Amygdala (tissue), 56 donors: Measurements from ENCODE around the gene RXRG.

Experiments
- DNase-seq, 56 donors: peaks; one replicate each; lab custom pipeline; 2025; lab: John Stamatoyannopoulos, UW

Gene RXRG

DNA sequence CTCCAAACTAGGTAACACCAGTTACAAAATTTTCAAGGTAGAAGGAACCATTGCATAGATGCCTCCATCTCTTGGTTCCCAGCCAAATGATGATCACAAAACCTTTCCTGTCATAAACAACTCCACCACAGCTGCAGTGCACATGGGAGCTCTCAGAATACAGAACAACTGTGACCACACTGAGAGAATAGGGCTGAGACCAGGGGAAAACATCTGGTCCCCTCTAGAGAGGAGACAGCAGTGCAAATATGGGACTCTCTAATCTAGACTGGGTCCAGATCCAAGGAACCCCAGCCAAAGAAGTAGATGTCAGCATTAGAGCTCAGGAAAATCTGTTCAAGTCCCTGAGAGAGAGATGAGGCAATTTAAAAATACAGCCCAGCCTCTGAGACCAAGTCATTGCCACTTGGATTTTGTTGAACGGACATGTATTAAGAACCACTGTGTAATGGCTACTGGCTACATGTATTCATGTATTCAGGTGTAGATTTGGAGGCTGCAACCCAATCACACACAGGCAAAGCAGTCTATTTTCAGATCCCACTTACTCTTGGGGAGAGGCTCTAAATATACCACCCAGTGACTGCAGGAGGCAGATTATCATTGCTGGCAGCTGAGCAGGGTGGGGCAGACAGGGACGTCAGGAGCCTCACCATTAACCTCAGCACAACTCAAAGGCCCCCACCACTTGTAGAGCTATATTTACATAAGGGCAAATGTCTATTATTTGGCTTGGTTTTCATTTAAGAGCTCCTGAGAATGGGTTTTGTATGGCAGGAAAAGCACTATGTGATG lies 7.6 kb upstream of the RXRG start:
- no peak for DNase-seq

DNA sequence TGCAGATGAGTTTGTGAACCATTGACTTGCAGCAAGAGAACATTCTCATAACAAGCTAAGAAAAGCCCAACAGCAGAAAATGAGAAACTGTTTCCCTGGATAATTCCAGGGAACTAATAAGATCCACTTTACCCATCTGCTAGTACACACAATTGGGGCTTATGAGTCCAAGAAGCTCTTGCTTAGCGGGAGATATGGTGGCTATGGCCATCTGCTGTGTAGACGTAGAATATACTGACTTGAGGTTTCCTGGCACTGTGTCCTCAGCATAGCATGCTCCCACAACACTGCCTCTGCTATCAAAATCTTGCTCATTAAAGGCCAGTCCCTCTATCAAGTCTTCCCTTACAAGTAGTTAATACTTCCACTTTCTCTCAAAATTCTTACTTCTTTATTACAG lies 6.8 kb upstream of the RXRG start:
- no peak for DNase-seq

DNA sequence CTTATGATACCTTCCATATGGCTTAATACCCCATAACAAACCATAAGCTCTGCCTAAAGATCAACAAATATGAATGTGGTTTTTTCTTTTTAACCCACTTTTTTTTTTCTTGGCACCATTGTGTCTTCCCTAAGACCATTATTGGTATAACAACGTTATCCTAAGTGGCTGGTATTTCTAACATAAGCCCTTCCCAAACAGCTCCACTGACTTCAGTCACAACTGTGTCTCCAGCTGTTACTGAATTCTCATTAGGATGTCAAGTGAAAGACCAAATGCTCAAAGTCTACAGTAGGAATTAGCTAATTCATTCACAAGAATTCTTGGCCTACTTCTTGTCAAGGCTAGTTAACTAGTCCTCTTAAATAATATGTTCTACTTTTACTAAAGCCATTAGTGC lies 4.2 kb upstream of the RXRG start:
- DNase-seq: no peak

DNA sequence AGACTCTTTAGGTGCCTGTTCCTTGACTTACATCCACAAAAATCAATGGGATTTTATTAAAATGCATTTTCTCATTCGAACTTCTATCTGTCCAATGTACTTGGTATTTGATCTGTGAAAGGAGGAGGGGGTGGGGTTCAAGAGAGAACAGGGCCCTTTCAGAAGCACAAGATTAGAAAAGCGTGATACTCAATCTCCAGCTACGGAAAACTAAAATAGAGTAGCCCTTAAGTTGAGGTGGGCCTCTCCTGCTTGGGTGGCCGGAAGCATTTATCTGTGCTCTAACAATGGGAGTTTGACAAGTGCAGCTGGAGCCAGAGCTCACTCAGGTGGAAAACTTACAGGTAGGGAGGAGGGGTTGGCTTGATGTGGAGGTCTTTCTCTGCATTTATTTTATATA lies 462 bp upstream of the RXRG start:
- no peak for DNase-seq

DNA sequence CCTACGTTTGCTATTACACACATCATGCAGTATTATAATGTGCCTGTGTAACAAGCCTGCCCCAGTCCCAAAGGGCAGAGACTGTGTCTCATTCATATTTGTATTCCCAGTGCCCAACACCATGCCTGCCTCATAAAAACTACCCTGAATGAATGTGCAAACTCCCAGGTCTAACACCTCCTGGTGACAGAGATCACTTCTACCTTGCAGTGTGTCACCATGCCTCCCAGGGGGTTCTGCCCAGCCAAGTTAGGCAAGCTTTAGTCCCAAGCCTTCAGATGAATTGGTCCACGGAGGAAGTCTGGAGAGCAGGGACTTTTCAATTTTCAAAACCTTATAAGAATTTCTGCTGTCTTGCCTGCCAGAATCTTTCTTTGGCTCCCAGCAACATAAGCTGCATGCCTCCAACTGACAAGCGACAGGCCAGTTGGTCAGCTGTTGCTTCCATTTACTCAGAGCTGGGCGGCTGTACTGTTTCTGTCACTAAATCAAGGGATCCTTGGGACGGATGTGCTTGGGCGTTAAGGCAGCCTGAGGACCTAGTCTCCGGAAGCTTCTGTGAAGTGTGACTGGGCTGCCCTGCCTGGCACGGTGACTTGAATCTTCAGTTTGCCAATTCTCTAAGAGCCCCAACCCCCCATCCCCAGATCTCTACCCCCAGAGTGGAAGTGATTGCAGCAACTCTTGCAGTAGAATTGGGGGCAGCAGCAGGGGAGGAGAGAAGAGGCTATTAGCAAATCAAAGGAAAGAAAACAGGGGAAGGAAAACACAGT lies 1.2 kb downstream of the RXRG start:
- peak in 21 of 56 donors; percentile 5 to 50 (median 26) for DNase-seq

DNA sequence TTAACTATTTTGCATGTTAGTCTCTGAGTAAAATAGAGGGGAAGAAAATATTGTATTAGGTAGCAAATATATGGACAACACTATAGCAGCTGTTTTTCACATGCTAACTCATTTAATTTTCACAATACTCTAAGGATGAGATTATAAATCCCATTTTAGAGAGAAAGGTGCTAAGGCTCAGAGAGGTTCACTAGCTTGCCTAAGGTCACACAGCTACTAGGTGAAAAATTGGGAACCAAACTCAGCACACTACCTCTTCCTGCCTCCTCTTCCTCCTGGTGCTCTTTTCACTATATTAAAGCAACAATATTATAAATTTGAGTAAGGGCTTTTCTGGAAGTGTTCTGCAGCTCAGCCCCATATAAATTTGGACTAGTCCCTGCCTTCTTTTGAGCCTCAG lies 2.3 kb downstream of the RXRG start:
- DNase-seq: no peak

DNA sequence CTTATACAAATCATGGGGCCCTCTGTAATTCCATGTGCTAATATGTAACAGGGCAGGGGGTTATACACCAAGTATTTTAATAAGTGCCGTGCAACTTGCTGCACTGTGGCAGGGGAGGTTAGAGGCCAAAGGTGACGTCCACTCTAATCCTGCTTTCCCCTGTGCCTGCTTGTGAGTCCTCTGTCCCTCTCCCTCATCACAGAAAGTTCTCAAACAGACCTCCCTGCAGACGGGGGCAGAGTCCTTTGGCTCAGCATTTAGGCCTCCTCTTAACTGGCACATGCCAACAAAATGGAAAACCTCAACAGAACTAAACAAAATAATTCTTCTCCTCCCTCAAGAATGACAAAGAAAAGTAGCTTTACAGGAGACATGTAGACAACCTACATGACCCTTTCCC lies 2.9 kb downstream of the RXRG start:
- no peak for DNase-seq

DNA sequence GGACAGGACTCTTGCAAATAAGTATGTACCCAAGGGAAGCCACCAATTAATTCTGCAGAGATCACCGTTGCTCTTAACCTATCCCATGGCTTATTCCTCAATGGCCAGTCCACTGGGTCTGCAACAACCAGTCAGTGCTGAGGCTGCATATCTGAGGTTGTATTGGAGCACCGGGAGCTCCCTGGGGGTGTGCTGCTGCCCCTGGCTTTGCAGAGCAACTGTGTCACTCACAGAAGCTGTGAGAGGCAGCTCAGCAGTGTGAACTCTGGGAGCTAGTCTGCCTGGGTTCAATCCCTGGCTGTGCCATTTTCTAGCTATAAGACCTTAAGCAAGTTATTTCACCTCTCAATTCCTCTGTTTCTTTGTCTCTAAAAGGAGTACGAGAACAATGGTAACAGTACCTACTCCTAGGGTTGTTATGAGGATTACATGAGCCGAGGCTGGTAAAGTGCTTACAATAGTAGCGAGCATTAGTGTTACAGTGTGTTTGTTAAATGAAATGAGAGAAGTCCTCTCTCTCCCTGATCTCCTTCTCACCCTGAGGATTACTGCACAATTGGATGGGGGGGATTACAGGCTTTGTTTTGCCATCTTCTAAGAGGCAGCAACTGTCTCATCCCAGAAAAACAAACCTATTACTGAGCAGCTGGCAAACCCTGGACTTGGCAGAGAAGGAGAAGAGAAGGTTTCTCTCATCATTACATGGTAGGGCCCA lies 3.6 kb downstream of the RXRG start:
- DNase-seq: no peak

DNA sequence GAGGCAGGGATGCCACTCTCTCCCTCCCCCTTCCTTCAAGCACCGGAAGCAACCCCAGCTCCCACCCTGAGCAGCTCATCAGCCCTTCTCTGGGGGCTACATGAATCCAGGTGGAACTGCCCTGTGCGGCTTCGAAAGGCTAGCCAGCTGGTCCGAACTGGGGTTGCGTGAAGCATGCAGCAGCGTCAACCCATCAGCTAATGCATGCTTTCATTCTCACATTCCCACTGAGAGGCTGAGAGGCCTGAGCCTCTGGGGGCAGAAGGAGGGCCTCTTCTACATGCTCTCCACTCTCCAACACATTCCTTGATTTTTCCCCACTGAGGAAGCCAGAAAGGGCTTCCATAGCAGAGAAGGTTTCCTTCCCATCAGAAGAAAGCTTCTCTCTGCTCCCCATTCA lies 5.6 kb downstream of the RXRG start:
- no peak for DNase-seq

DNA sequence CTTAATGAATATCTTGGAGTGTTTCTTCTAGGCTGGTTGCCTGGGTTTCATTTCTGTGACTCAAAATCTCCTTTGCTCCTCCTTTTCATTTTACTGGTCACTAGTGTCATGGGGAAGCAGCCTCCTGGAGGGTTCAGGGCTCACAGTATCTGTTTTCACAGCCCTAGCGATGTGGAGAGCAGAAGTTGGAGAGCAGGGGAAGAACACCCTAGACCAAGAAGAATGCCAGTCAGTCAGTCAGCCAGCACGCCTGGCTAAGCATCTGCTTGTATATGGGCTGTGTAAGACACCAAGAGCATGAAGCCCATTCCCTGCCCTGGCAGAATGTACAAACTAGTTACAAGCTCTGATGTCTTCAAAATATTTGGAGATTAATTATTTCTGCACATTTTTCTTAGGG lies 7.9 kb downstream of the RXRG start:
- no peak for DNase-seq

DNA sequence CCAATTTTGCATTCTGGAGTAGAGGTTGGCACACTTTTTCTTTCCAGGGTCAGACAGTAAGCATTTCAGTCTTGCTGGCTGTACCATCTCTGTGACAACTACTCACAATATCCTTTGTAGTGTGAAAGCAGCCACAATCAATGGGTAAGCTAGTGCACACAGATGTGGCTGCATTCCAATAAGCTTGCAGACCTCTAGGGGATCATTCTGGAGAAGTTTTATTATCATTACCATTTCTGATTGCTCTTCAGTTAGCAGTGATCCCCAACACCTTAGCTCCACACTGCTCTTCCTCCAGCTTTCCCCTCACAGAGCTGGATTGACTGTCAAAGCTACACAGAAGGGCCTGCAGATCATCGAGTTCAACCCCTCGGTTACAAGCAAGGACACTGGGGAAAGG lies 9.1 kb downstream of the RXRG start:
- DNase-seq: no peak

DNA sequence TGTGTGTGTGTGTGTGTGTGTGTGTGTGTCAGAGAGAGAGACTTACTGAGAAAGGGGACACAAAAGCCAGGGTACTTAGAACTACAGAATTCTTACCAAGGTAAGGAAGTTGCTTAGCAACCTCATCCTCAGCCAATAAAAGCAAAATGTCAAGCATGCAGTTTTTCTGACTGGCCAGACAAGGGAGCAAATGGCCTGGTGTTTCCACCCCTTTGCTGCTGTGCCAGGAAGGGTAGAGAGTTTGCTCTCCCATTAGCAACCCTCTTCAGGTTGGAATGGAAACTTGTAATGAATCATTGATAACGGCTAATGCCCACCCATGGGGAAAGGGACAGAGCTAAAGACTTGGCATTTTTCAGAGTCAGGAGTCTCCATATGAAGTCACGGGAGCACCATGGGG lies 10.6 kb downstream of the RXRG start:
- DNase-seq: no peak

DNA sequence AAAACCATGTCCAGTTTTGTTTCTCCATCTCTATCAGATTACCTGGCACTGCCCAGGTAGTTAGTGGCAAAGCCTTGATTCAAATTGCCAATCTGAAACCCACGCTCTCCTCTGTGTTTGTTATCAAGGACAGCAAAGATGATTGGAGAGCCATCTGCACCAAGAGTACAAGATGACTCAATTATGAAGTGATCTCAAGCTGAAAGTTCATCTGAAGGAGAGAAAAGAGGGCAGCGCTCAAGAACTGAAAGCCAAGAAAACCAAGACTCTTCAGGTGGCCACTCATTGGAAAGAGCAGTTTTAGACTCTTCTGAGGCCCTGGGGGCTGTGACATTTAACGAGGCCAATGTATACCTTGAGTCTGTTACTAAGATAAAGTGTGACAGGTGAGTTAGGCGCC lies 13.8 kb downstream of the RXRG start:
- no peak for DNase-seq

DNA sequence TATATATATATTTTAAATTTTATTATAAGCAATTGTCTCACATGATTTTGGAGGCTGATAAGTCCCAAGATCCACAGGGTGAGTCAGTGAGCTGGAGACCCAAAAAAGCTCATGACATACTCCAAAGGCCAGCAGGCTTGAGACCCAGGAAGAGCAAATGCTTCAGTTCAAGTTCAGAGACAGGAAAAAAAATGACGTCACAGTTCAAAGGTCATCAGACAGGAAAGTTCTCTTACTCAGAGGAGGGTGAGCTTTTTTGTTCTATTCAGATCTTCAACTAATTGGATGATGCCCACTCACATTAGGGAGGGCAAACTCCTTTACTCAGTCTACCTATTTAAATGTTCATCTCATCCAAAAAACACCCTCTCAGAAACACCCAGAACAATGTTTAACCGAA lies 18.2 kb downstream of the RXRG start:
- no peak for DNase-seq

DNA sequence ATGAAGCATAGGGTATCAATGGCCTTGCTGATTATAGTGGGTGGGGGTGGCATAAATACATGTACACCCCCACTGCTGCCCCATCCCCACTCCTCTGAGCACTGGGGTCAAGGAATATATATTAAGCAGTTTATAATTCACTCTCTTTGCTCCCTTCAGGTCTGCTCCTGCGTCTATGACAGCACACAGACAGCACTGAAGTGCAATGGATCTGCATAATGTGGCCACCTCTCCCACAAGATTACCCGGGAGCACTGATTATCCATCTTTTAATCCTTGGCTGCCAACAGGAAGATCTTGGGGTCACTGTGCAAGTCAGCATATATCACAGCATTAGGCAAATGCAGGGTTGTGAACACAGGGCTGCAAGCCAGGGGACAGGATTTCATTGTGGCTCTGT lies 19.3 kb downstream of the RXRG start:
- DNase-seq: no peak

DNA sequence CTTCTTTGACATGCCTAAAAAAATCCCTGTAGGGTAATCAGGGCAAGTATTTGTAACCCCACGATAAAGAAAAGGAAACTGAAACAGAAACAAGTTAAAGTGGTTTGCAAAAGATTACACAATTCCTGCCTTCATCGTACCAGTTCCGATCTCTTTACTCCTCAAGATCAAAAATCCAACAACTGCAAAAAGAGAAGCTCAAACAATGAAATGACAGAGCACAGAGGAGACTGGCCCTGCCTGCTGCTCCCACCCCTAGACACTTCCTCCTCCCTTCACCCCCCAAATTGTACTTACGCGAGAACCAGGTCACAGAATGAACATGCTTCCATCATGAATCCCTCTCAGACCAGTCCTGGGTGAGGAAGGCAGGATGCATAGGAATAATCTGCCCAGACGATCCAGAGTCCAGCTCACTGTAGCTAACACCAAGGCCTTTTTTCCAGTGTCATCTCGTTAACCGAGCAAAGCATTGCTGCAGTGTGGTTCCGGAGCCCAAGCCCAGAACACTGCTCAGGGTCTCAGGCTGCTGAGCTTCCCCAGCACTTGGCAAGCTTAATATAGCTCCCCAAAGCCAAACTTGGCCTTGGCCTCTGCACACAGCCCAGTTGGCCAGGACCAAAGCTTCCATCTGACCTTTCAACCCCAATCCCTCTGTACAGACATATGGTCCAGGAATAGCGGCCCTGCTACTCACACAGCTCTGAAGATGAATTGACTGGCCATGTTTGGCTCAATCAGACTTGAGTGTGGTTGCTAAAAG lies 20.3 kb downstream of the RXRG start:
- peak in 2 of 56 donors; percentile 5 to 14 for DNase-seq

DNA sequence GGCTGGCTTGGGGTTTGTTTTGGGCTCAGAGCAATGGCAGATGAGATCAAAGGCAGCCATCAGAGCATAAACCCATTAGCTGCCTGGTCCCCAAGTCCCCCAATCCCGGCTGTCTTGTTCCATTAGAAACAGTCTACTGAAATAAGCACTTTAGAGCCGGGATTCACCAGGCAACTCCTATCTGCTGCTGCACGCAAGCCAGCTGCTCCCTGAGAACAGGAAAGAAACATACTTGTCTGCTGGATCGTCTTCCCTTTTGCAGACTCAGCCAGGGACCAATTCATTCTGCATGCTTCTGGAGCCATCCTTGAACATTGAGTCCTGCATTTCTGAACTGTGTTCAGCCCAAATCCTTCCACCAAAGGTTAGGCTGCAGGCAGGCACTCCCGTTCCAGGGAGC lies 21.8 kb downstream of the RXRG start:
- DNase-seq: no peak

DNA sequence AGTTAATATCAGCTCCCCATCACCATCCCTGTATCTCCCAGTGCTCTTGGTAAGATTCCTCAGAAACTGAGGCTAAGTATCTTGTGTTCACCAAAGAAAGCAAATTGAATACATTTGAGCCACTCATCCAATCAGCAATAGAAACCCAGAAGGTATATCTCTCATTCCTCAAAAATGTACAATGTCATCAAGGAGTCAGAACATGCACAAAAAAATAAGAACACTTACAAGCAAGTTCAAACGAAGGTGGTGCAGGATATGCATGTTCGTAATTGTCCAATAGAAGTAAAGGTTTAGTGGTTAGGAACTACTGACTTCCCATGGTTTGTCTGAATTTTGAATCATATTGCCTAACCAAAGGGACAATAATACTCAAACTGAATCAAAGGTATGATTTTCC lies 24.3 kb downstream of the RXRG start:
- no peak for DNase-seq

DNA sequence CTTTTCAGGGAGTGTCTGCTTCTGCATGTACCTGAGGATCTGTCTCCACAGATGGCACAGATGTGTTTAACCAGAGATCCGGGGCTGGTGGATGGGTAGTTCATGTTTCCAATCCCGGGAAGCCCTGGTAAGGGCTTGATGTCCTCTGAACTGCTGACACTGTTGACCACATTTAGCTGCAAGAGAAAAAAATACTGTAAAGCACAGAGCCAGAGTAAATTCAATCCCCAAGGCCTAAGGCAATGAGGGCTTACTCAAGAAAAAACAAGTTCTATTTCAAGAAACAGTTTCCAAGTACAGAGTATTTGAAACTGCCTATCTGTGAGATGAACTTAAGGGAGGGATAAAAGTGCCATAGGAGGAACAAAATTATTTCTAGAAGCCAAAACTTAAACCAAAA lies 25.1 kb downstream of the RXRG start:
- no peak for DNase-seq

DNA sequence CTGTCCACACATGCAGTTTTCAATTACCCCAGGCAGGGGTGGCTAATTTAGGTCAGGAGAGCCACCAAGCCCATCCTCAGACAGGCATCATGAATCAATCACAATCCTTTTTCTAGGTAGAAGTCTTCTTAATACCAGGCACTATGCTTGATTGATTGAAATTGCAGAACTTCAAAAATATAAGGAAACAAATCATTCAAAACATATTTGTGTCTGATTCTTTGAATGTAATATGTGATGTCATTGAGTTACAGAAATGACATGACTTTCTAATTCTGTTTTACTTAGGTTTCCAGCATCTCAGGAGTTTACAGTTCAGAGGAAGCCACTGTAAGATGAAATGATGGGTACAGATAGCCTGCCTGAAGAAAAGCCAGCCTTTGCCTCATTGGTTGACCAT lies 26.7 kb downstream of the RXRG start:
- DNase-seq: no peak

DNA sequence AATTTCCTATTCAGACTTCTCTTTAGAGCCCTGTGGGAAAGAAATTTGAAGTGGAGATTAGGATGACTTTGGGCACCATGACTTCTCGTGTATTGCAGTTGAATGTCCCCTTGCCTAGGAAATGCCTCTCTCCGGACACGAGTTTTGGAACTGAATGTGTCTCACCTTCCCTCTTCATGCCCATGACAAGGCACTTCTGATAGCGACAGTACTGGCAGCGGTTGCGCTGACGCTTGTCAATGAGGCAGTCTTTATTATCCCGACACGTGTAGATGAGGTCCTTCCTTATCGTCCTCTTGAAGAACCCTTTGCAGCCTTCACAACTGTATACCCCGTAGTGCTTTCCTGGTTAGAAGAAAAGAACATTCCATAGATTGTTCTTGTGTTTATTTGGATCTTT lies 28.1 kb downstream of the RXRG start:
- no peak for DNase-seq
